BJ (cell line): ENCODE measurements around the gene GPR37. TPM values are rescaled to one million over a fixed set of nuclear protein-coding genes. Genes with fewer than 3 reads are reported as not detected.

Experiments
- CTCF ChIA-PET: fragments of 350-600 bp; formaldehyde crosslinking; extraction: SDS; loops from one replicate; lab custom pipeline; 2021; ENCODE audit warnings: antibody characterized with exemption, inconsistent platforms; lab: Yijun Ruan, JAX
- POLR2A ChIA-PET: fragments of 300-600 bp; sonication (Branson Sonifier 250); formaldehyde crosslinking; extraction: SDS; loops from one replicate; lab custom pipeline; 2021; ENCODE audit warnings: antibody characterized with exemption; lab: Charles Lee
- DNase-seq: peaks from one replicate; pipeline ENCODE4 v3.0.0-alpha.2; 2011; ENCODE audit warnings: low read depth
- H3K27me3 ChIP-seq: 2 replicates; pipeline ENCODE4 v1.6.0; 2011; ENCODE audit warnings: low read length; ENCODE audit not compliant: control insufficient read depth, insufficient read depth
- H3K36me3 ChIP-seq: 2 replicates; pipeline ENCODE4 v1.5.1; 2011; ENCODE audit warnings: low read length; ENCODE audit not compliant: control insufficient read depth, insufficient read depth
- H3K4me3 ChIP-seq: 2 replicates; pipeline ENCODE4 v1.5.1; 2011; ENCODE audit warnings: low read depth, mild to moderate bottlenecking, control low read depth, low read length
- polyA plus RNA-seq: library from polyadenylated mRNA; depleted of rRNA; stranded (reverse); fragments of >200 nt; gene quantifications from 2 replicates; pipeline ENCODE4 v1.2.3, GENCODE V29; 2011
- TF ChIP-seq, protein P1 (sequence below): IDR thresholded peaks from 2 replicates; pipeline ENCODE4 v1.5.1; 2011; ENCODE audit warnings: low read depth, mild to moderate bottlenecking, control low read depth, inconsistent platforms, low read length, moderate library complexity; ENCODE audit not compliant: insufficient read depth

Gene GPR37
- polyA plus RNA-seq, 1 experiment, result 0.25 TPM

DNA sequence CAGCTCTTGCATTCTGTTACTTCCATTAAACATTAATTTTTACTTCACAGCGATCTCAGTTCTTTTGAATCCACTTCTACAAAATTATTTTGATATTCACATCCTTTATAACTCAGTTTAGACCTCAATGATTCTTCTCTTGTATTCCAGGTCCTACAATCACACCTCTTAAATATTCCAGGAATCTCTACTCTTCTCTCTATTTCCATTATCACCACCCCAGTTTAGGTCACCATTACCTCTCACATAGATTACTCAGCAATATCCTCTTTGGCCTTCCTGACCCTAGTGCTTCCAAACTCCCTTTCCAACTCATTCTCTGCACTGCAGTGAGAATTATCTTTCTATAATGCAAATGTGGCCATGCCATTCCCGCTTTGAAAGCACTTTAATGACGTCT, 27.1 kb upstream of the GPR37 start:
- TF ChIP-seq, protein P1, sequence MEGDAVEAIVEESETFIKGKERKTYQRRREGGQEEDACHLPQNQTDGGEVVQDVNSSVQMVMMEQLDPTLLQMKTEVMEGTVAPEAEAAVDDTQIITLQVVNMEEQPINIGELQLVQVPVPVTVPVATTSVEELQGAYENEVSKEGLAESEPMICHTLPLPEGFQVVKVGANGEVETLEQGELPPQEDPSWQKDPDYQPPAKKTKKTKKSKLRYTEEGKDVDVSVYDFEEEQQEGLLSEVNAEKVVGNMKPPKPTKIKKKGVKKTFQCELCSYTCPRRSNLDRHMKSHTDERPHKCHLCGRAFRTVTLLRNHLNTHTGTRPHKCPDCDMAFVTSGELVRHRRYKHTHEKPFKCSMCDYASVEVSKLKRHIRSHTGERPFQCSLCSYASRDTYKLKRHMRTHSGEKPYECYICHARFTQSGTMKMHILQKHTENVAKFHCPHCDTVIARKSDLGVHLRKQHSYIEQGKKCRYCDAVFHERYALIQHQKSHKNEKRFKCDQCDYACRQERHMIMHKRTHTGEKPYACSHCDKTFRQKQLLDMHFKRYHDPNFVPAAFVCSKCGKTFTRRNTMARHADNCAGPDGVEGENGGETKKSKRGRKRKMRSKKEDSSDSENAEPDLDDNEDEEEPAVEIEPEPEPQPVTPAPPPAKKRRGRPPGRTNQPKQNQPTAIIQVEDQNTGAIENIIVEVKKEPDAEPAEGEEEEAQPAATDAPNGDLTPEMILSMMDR, result no peak
- Histone ChIP-seq H3K27me3 (no peaks in the 10 kb centered on the region), H3K4me3 (no peak overlapping the region), H3K36me3 (no peaks in the 10 kb centered on the region)
- CTCF ChIA-PET, result interaction anchor here (0.6 kb wide), 1 partner anchor 294 kb away, joined by 7 read pairs; no protein-coding TSS in a partner anchor
- DNase-seq, result no peak
- POLR2A ChIA-PET, result no interaction called here

DNA sequence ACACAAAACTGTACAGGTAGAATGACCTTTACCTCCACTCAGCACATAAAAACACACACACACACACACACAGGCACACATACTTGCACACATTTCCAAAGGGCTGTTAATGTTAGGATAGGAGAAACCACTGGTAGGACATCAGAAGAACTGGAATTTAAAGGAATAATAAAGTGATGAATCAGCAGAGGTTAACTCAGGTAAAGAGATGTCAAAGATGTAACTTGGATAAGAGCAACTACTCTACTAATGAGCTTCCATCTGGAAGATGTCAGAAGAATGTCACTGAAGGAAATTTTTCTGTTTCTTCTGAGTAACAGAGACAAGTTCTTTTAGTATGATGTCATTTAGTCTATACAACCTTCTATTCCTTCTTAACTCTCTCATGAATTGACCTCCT, 26.4 kb upstream of the GPR37 start:
- no peak for DNase-seq
- no peaks in the 10 kb centered on the region for H3K36me3 ChIP-seq
- ChIA-PET CTCF (interaction anchor here (0.6 kb wide), 1 partner anchor 293 kb away, joined by 7 read pairs; no protein-coding TSS in a partner anchor), POLR2A (no interaction called here)
- H3K4me3 ChIP-seq, result no peak overlapping the region
- H3K27me3 ChIP-seq, result no peaks in the 10 kb centered on the region
- TF ChIP-seq, protein P1, result no peak

DNA sequence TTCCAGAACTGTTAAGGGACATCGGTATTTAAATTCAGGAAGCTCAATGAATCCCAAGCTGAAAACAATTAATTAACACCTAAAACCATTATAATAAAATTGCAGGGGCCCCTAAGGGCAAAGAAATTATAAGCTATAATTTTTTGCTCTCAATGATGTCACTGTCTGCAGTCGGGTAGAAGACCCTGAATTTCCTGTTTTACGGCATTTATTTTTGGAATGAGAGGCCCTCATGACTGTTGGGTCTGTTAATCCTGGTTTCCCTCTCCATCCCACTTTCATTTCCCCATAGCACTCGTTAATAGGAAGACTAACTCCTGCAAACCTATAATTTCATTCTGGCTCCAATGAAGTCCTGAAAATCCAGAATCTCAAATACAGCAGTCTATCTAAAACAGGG, 25.8 kb upstream of the GPR37 start:
- TF ChIP-seq, protein P1, result no peak
- CTCF ChIA-PET, result no interaction called here

DNA sequence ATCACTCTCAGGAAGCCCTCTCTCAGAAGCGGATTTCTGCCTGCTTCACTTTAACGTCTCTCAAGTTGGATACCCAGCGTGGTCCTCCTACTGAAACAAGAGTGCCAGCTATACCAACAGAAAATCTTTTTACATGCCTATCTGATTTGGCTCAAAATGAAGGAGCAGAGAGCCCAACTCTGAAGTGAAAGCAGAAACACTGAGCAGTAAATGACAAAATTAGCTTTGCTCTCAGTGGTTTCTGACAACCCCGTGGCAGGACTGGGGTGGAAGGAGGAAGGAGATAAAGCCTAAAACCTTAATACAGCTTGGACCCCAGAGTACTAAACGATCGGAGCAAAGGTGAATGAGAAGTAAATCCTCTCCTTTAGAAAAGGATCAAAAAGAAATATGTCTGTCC, 25.1 kb upstream of the GPR37 start:
- no peaks in the 10 kb centered on the region for H3K27me3 ChIP-seq
- CTCF ChIA-PET, result no interaction called here
- TF ChIP-seq, protein P1, result no peak
- H3K4me3 ChIP-seq, result no peak overlapping the region
- no peaks in the 10 kb centered on the region for H3K36me3 ChIP-seq
- POLR2A ChIA-PET, result no interaction called here
- no peak for DNase-seq

More for the DNA sequence above, 25.8 kb upstream of the GPR37 start:
- H3K4me3 ChIP-seq, result no peak overlapping the region
- POLR2A ChIA-PET, result no interaction called here
- no peak for DNase-seq
- no peaks in the 10 kb centered on the region for H3K27me3 ChIP-seq
- H3K36me3 ChIP-seq, result no peaks in the 10 kb centered on the region

DNA sequence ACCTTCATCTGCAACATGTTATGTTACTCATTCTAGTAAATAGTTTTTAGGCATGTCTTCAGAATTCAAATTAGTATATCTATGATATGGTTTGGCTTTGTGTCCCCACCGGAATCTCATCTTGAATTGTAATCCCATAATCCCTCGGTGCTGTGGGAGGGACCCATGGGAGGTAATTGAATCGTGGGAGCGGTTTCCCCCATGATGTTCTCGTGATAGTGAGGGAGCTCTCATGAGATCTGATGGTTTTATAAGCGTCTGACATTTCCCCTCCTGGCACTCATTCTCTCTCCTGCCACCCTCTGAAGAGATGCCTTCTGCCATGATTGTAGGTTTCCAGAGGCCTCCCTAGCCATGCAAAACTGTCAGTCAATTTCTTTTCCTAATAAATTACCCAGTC, 20.4 kb upstream of the GPR37 start:
- TF ChIP-seq, protein P1, result no peak

More for the DNA sequence above, 20.4 kb upstream of the GPR37 start:
- H3K4me3 ChIP-seq, result no peak overlapping the region
- no peaks in the 10 kb centered on the region for H3K27me3 ChIP-seq
- ChIA-PET POLR2A (no interaction called here), CTCF (interaction anchor here (1.1 to 2.3 kb wide), 10 partner anchors 10 to 680 kb away, joined by 3 to 16 read pairs (median 8); partner anchors contain the start of gene GPR37)
- H3K36me3 ChIP-seq, result no peaks in the 10 kb centered on the region
- no peak for DNase-seq
